SW 1271 (cell line): ENCODE results near the gene MYOCD.
"Not testable (repeated sequence)": the region's sequence is repeated elsewhere in the genome, so short reads cannot be mapped to it uniquely, and the experiment has no call there.

Experiments
- DNase-seq, 2 experiments: peaks; one replicate each; lab custom pipeline; 2025; lab: John Stamatoyannopoulos, UW

The MYOCD gene

GRCh38 chr17:12665263-12666210 is at the start of gene MYOCD:
MYOCD (plus strand) TSS chr17:12665890; CDS start chr17:12666189, 299 bp downstream.
- no peak for DNase-seq

DNA sequence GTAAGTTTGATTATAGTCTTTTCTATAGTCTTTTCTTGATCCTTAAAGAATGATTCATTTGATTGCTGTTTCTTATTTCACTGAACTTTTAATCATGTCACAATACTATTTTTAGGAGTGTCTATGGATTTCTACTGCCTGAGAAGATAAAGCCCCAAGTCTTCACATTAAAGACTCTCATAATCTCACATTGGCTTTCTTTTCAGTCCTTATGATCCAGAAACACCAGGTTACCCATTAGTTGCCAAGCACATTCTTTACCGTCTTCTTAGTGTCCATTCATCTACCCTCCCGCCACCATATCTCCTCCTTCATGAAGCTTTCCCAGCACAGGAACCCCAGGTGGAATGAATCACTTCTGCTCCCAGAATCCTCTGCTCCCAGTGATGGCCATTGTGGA is 49.5 kb upstream of the MYOCD start:
- no peak for DNase-seq

GRCh38 chr17:12618557-12618956 is 47.1 kb upstream of the MYOCD start:
- no peak for DNase-seq

DNA sequence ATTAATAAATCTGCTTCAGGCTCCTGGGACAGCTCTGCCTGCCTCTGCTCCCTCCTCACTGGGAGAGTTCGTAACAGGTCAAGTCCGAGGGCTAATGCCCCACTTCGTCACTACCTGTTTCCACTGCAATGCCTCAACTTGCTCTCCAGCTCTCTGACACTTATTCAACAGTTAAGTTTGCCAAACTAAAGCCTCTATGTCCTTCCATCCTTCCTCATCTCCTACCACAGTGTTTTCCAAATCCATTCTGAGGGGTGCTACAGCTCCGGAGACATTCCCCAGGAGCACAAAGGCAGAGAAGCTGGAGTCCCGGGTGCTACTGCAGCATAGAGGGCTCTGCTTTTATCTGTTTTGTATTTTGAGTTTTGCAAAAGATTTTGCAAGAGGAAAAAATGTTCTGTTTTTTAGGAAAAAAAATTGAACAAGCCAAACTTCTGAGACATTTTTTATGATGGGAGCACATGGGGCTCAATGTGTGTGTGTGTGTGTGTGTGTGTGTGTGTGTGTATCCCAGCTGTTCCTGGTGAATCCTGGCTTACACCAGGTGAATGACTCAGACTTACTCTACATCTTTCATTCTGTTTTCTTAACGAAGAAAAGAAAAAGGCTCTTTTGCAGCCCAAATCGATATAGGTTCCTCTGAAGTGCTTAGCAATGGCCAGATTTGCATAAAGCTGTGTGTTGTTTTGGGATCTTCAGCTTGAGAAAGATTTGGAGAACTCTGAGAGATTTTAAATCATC is 46.1 kb upstream of the MYOCD start:
- DNase-seq: no peak

DNA sequence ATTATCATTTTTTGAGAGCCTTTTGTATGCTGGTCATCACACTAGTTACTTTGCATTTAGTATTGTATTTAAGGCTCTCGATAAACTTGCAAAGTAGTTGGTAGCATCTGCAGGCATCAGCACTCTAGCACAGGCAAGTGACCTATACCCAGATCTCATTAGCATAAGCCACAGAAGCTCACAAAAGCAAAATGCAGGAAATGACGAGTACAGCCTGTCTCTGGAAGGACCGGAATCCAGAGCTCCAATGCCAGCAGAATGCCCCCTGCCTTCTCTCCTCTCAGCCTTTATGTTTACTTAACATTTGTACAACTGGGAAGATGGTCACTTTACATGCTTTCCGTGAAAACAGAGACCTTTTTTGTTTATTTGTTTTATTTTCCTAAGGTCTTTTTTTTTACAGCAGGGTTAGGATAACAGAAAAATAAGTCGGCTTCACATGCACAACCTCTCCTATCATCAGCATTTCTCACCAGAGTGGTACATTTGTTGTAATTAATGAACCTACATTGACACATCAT is 45.4 kb upstream of the MYOCD start:
- DNase-seq: no peak

- DNase-seq: no peak
These were observed 43.0 kb upstream of the MYOCD start for GRCh38 chr17:12622726-12623125.

- DNase-seq: no peak
These were observed 42.4 kb upstream of the MYOCD start for GRCh38 chr17:12623220-12623848.

DNA sequence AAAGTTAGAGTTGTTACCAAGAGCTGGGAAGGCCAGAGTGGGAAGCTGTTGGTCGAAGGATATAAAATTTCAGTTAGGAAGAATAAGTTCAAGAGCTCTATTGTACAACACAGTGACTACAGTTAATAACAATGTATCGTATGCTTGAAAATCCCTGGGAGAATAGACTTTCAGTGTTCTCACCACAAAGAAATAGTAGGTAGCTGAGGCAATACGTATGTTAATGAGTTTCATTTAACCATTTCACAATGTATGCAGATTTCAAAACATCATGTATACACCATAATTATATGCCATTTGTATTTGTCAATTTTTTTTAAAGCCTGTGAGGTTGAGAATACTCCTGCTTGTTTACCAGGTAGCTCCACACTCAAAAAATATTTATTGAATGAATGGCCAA is 41.5 kb upstream of the MYOCD start:
- DNase-seq: no peak

GRCh38 chr17:12625092-12625491 is 40.6 kb upstream of the MYOCD start:
- no peak for DNase-seq

DNA sequence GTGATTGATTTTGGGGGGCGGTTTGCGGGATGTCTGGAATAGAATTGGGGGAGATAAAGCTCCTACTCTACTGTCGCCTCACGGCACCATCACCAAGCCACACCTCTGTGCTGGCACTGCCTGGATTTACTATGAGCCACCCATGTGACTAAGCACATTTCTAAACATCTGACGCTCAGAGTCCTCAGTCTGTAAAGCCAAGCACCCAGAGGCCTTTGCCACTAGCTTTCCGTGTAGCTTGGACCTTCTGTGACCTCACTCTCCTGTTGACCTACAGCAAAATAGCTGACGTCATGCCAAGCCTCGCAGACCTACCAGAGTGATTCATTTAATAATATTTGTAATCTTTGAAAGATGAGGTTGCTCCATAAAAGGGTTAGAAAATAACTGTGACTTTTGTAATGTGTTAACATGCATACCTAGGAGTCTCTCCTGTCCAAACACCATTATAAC is 38.5 kb upstream of the MYOCD start:
- no peak for DNase-seq

GRCh38 chr17:12627781-12628451 is 37.8 kb upstream of the MYOCD start:
- no peak for DNase-seq

- DNase-seq: no peak
These were observed 34.6 kb upstream of the MYOCD start for GRCh38 chr17:12631076-12631475.

DNA sequence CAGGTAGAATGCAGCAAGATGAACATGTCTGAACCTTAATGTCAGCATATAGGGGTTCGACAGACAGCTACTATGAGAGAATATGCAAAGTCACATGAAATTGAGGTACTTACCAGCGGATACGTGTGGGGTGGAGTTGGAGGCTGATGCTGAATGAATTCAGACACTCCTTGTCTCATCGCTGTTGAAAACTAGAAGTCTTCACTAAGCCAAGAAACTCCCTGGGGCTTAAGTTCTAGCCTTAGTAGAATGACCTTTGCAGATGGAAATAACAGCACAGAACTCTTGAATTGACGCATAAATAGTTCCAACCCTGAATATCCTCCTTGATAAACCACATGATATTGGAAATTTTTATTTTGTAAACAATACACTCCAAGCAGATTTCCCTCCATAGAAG is 32.9 kb upstream of the MYOCD start:
- DNase-seq: no peak

GRCh38 chr17:12634789-12635414 is 30.8 kb upstream of the MYOCD start:
- no peak for DNase-seq

DNA sequence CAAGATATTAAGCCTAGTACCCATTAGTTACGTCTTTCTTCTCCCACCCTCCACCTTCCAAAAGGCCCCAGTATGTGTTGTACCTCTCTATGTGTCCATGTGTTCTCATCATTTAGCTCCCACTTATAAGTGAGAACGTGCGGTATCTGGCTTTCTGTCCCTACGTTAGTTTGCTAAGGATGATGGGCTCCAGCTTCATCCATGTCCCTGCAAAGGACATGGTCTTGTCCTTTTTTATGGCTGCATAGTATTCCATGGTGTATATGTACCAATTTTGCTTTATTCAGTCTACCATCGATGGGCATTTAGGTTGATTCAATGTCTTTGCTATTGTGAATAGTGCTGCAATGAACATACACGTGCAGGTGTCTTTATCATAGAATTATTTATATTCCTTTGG is 29.7 kb upstream of the MYOCD start:
- DNase-seq: not testable (repeated sequence)

- peak; percentile 7 to 16 for DNase-seq
These were observed 28.7 kb upstream of the MYOCD start for GRCh38 chr17:12637015-12637414.

GRCh38 chr17:12637745-12638651 is 27.7 kb upstream of the MYOCD start:
- no peak for DNase-seq

DNA sequence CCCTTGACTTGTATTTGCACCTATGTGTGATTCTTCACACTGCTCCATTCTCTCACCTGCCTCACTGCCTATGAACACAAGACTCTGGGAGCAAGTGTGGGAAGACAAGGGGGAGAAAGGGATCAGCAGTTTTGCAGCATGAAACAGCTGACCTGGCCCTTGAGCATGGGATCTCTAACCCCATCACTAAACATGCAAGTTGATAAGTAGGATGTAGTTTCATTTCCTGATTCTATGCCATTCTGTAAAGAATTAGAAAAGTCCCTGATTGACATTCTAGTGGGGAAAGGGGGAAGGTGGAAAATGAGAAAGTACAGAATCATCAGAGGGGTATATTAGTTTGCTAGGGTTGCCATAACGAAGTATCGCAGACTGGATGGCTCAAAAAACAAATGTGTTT is 25.3 kb upstream of the MYOCD start:
- no peak for DNase-seq

GRCh38 chr17:12641084-12641483 is 24.6 kb upstream of the MYOCD start:
- DNase-seq: no peak

GRCh38 chr17:12642034-12642433 is 23.7 kb upstream of the MYOCD start:
- DNase-seq: no peak
